Measurements from ENCODE around the gene CNTNAP2. TPM values are rescaled to one million over a fixed set of nuclear protein-coding genes. Genes with fewer than 3 reads are reported as not detected.

Gene CNTNAP2
- total RNA-seq, 6 experiments from 2014 or later, result 1.8 to 8.1 (median 3.9) TPM

DNA sequence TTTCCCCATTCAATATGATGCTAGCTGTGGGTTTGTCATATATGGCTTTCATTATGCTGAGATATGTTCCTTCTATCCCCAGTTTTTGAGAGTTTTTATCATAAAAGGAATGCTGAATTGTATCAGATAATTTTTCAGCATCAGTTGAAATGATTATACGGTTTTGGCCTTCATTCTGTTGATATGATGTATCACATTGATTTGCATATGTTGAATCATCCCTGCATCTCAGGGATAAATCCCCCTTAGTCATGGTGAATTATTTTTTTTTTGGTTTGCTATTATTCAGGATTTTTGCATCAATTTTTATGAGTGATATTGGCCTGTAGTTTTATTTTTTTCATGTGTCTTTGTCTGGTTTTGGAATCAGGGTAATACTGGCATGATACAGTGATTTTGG lies 1321.6 kb downstream of the CNTNAP2 start:
- intact Hi-C loops (cut with DNase I), result no loop called here
- DNase-seq (no peak), ATAC-seq (no peak)
- TF ChIP-seq, protein P1, sequence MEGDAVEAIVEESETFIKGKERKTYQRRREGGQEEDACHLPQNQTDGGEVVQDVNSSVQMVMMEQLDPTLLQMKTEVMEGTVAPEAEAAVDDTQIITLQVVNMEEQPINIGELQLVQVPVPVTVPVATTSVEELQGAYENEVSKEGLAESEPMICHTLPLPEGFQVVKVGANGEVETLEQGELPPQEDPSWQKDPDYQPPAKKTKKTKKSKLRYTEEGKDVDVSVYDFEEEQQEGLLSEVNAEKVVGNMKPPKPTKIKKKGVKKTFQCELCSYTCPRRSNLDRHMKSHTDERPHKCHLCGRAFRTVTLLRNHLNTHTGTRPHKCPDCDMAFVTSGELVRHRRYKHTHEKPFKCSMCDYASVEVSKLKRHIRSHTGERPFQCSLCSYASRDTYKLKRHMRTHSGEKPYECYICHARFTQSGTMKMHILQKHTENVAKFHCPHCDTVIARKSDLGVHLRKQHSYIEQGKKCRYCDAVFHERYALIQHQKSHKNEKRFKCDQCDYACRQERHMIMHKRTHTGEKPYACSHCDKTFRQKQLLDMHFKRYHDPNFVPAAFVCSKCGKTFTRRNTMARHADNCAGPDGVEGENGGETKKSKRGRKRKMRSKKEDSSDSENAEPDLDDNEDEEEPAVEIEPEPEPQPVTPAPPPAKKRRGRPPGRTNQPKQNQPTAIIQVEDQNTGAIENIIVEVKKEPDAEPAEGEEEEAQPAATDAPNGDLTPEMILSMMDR (IDR thresholded peaks at IDR 0.05), result no peak
- H3K4me3 ChIP-seq, result no peak overlapping the region
- WGBS (ENCODE audit: insufficient coverage, low coverage, low lambda C conversion rate, missing lambda C conversion rate), result 14% methylated on average over 1 of the region's 1 CpG
- H3K4me1 ChIP-seq, result no peaks in the 10 kb centered on the region
- no peaks in the 10 kb centered on the region for H3K36me3 ChIP-seq
- no peaks in the 10 kb centered on the region for H3K27me3 ChIP-seq
- H3K9me3 ChIP-seq, result peaks cover 0 to 3% (median 0%) of the 10 kb centered on the region in 4 donors
- H3K27ac ChIP-seq, result no peak overlapping the region

DNA sequence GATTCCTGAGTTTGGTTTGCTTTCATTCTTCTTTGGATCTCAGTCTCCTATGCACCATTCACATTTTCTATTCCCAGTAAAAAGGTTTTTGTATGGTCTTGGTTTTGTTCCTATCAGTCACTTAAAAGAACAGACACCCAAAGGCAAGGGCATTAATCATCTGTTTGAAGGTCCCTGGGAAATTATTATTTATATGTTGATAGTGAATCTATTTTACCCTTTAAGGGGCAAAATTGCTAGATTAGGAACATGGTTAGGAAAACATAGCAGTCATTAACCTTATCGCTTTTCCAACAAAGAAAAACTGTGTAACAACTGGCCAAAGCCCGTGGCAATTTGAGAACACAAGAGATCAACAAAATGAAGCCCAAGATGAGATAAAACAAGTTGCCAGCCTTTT lies 1327.3 kb downstream of the CNTNAP2 start:
- H3K36me3 ChIP-seq, result no peaks in the 10 kb centered on the region
- no peak overlapping the region for H3K4me3 ChIP-seq
- DNase-seq (no peak), ATAC-seq (no peak)
- WGBS (ENCODE audit: insufficient coverage, low coverage, low lambda C conversion rate, missing lambda C conversion rate), result 45% methylated on average over 2 of the region's 2 CpGs
- H3K4me1 ChIP-seq, result no peaks in the 10 kb centered on the region
- H3K9me3 ChIP-seq, result peaks cover 0 to 3% (median 0%) of the 10 kb centered on the region in 4 donors
- no peak for TF ChIP-seq POLR2A (IDR thresholded peaks at IDR 0.05)
- TF ChIP-seq, protein P1 (IDR thresholded peaks at IDR 0.05), result no peak
- intact Hi-C loops (cut with DNase I), result no loop called here
- H3K27ac ChIP-seq, result no peak overlapping the region
- no peaks in the 10 kb centered on the region for H3K27me3 ChIP-seq

DNA sequence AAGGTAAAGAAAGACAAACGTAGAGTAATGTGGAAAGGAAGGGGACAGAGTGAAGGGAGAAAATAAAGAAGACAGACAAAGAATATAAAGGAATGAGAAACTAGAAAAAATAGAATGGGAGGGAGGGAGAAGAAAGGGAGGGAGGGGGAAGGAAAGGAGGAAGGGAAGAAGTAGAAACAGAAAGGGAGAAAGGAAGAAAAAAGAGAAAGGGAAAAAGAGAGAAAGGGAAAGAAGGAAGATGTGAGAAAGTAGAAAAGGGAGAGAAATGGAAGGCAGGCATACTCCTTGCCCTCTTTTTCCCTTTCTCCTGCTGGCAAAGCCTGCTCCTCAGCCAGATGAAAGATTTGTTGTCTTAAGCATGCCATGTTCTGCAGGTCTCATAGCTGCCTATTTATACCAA lies 1336.2 kb downstream of the CNTNAP2 start:
- intact Hi-C loops (cut with DNase I), result no loop called here
- TF ChIP-seq, protein P1 (IDR thresholded peaks at IDR 0.05), result no peak
- no peak for TF ChIP-seq POLR2A (IDR thresholded peaks at IDR 0.05)
- WGBS (ENCODE audit: insufficient coverage, low coverage, low lambda C conversion rate, missing lambda C conversion rate), result 14% methylated on average over 1 of the region's 1 CpG
- H3K9me3 ChIP-seq, result no peaks in the 10 kb centered on the region
- no peaks in the 10 kb centered on the region for H3K36me3 ChIP-seq
- H3K4me1 ChIP-seq, result no peaks in the 10 kb centered on the region
- DNase-seq (no peak), ATAC-seq (no peak)
- no peak overlapping the region for H3K27ac ChIP-seq
- no peaks in the 10 kb centered on the region for H3K27me3 ChIP-seq
- no peak overlapping the region for H3K4me3 ChIP-seq

DNA sequence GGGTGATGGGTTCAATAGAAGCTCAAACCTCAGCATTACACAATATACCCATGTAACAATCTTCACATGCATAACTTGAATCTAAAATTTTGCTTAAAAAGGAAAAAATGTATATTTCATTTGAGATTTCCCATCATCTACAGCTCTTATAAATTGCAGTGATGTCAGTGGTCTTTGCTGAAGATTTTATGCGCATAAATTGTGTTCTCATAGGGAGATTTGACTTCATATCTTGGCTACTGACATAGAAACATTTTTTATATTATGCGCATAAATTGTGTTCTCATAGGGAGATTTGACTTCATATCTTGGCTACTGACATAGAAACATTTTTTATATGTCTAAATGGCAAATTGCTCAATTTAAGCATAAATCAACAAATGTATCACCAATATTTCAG lies 1348.6 kb downstream of the CNTNAP2 start:
- Histone ChIP-seq H3K4me3 (no peak overlapping the region), H3K4me1 (no peaks in the 10 kb centered on the region), H3K9me3 (no peaks in the 10 kb centered on the region), H3K36me3 (no peaks in the 10 kb centered on the region), H3K27me3 (no peaks in the 10 kb centered on the region), H3K27ac (no peak overlapping the region)
- no peak for ATAC-seq
- 82% methylated on average over 2 of the region's 2 CpGs for WGBS (ENCODE audit: insufficient coverage, low coverage, low lambda C conversion rate, missing lambda C conversion rate)
- DNase-seq, result no peak
- no peak for TF ChIP-seq POLR2A (IDR thresholded peaks at IDR 0.05)
- TF ChIP-seq, protein P1 (IDR thresholded peaks at IDR 0.05), result no peak
- intact Hi-C loops (cut with DNase I), result no loop called here

DNA sequence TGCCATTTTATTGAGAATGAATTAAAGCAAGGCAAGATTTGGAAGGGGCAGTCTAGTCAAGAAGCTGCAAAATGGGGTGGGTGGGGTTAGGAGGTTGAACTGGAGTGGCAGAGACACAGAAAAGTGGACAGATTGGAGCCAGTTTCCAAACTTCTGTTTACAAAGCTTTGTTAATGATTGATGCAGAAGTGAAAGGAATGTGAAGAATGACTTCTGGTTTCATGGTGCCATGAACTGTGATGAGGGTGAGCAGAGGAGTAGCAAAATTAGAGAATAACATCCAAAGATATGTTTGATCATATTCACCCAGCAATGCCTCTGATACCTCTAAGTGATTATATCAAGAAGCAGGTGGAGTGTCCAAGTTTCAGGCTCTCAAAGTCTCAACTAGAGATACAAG lies 1356.0 kb downstream of the CNTNAP2 start:
- no peak overlapping the region for H3K4me3 ChIP-seq
- no peak for DNase-seq
- no peaks in the 10 kb centered on the region for H3K27me3 ChIP-seq
- H3K9me3 ChIP-seq, result no peaks in the 10 kb centered on the region
- no peak for ATAC-seq
- TF ChIP-seq, protein P1 (IDR thresholded peaks at IDR 0.05), result no peak
- intact Hi-C loops (cut with DNase I), result no loop called here
- no peak overlapping the region for H3K27ac ChIP-seq
- no peaks in the 10 kb centered on the region for H3K36me3 ChIP-seq
- no peaks in the 10 kb centered on the region for H3K4me1 ChIP-seq
